ENCODE measurements around the gene GRAMD1A.
"Not testable (repeated sequence)": the region's sequence is repeated elsewhere in the genome, so short reads cannot be mapped to it uniquely, and the experiment has no call there.

- TF ChIP-seq, protein P1, sequence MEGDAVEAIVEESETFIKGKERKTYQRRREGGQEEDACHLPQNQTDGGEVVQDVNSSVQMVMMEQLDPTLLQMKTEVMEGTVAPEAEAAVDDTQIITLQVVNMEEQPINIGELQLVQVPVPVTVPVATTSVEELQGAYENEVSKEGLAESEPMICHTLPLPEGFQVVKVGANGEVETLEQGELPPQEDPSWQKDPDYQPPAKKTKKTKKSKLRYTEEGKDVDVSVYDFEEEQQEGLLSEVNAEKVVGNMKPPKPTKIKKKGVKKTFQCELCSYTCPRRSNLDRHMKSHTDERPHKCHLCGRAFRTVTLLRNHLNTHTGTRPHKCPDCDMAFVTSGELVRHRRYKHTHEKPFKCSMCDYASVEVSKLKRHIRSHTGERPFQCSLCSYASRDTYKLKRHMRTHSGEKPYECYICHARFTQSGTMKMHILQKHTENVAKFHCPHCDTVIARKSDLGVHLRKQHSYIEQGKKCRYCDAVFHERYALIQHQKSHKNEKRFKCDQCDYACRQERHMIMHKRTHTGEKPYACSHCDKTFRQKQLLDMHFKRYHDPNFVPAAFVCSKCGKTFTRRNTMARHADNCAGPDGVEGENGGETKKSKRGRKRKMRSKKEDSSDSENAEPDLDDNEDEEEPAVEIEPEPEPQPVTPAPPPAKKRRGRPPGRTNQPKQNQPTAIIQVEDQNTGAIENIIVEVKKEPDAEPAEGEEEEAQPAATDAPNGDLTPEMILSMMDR (IDR thresholded peaks at IDR 0.05): not testable (repeated sequence)
- TF ChIP-seq ZFX (IDR thresholded peaks at IDR 0.05; ENCODE audit: borderline replicate concordance): not testable (repeated sequence)
Measured at GRCh38 chr19:34998224-34998623, 1.9 kb upstream of the GRAMD1A start.

Measured in 22Rv1 (cell line).